ENCODE measurements around the gene LYZL6.

The LYZL6 gene

DNA sequence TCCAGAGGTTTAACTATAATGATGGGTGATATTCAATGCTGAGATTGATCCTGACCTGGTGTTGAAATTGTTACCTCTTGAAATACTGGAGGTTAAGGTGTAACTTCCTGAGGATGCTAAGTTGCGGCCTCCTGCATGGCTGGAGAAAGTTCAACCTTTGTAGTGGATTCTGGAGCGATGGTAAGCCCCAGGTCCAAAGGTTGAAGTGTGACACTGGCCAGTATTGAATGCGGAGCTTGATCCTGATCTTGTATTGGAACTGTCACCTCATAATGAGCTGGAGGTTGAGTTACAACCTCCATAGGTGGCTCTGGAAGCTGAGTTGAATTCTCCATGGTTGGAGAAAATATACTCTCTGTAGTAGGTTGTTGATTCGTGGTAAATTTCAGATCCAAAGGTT, 29.9 kb downstream of the LYZL6 start:
- Histone ChIP-seq H3K4me1 (ENCODE audit: control insufficient read depth in 5 of 5, insufficient read depth in 5 of 5, low read length in 5 of 5) (peaks cover 0 to 5% (median 0%) of the 10 kb centered on the region in 5 donors), H3K9me3 (ENCODE audit: control insufficient read depth in 5 of 5, low read length in 5 of 5) (no peaks in the 10 kb centered on the region), H3K27me3 (ENCODE audit: control insufficient read depth in 5 of 5, insufficient read depth in 4 of 5, low read length in 5 of 5) (no peaks in the 10 kb centered on the region), H3K4me3 (ENCODE audit: low read depth in 1 of 5, low read length in 5 of 5) (no peak overlapping the region), H3K9ac (ENCODE audit: low read length in 5 of 5) (no peak overlapping the region), H3K27ac (ENCODE audit: low read depth, low read length) (no peak overlapping the region), H3K36me3 (ENCODE audit: control insufficient read depth in 5 of 5, insufficient read depth in 5 of 5, low read length in 5 of 5) (no peaks in the 10 kb centered on the region)

DNA sequence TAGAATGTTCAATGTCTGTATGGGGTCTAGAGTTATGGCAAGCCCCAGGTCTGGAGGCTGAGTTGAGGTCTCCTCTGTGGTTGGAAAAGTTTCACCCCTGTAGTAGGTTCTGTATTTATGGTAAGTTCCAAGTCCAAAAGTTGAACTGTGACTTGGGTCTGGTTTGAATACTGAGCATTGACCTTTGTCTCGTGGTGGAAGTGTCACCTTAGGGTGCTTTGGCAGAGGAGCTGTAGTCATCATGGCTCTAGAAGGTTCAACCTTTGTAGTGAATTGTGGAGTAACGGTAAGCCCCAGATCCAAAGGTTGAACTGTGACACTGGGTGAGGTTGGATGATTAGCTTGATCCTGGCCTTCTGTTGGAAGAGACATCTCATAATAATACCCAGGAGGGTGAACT, 30.6 kb downstream of the LYZL6 start:
- Histone ChIP-seq H3K4me3 (ENCODE audit: low read depth in 1 of 5, low read length in 5 of 5) (no peak overlapping the region), H3K27ac (ENCODE audit: low read depth, low read length) (no peak overlapping the region), H3K9me3 (ENCODE audit: control insufficient read depth in 5 of 5, low read length in 5 of 5) (no peaks in the 10 kb centered on the region), H3K9ac (ENCODE audit: low read length in 5 of 5) (no peak overlapping the region), H3K36me3 (ENCODE audit: control insufficient read depth in 5 of 5, insufficient read depth in 5 of 5, low read length in 5 of 5) (no peaks in the 10 kb centered on the region), H3K4me1 (ENCODE audit: control insufficient read depth in 5 of 5, insufficient read depth in 5 of 5, low read length in 5 of 5) (no peaks in the 10 kb centered on the region), H3K27me3 (ENCODE audit: control insufficient read depth in 5 of 5, insufficient read depth in 4 of 5, low read length in 5 of 5) (no peaks in the 10 kb centered on the region)

DNA sequence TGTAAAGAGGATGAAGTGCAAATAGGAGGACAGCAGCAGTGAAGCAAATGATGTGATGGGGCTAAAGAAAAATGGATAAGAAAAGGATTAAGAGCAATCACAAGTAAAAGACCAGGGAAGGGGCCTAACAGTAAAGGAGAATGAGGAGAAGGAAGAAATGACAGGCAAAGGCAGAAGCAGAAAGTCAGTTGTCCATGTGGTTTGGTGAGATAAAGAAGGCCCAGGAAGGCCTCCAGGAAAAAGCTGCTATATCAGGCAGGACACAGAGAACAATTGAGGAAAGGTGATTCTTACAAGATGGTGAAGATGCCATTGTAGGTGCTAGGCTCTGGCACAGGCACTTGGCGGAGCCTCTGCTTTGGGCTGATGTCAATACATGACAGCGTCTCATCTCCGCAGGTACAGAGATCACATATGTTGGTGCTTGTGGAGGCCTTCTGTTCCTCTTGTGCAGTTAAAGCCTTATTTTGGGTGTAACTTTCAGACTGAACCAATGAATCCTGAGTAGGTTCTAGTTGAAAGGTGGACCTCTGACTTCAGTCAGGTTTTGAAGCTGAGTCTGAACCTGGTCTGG, 31.1 kb downstream of the LYZL6 start:
- H3K4me3 ChIP-seq (ENCODE audit: low read depth in 1 of 5, low read length in 5 of 5), result no peak overlapping the region
- no peaks in the 10 kb centered on the region for H3K4me1 ChIP-seq (ENCODE audit: control insufficient read depth in 5 of 5, insufficient read depth in 5 of 5, low read length in 5 of 5)
- no peaks in the 10 kb centered on the region for H3K27me3 ChIP-seq (ENCODE audit: control insufficient read depth in 5 of 5, insufficient read depth in 4 of 5, low read length in 5 of 5)
- H3K9me3 ChIP-seq (ENCODE audit: control insufficient read depth in 5 of 5, low read length in 5 of 5), result no peaks in the 10 kb centered on the region
- H3K36me3 ChIP-seq (ENCODE audit: control insufficient read depth in 5 of 5, insufficient read depth in 5 of 5, low read length in 5 of 5), result no peaks in the 10 kb centered on the region
- no peak overlapping the region for H3K27ac ChIP-seq (ENCODE audit: low read depth, low read length)
- H3K9ac ChIP-seq (ENCODE audit: low read length in 5 of 5), result no peak overlapping the region

DNA sequence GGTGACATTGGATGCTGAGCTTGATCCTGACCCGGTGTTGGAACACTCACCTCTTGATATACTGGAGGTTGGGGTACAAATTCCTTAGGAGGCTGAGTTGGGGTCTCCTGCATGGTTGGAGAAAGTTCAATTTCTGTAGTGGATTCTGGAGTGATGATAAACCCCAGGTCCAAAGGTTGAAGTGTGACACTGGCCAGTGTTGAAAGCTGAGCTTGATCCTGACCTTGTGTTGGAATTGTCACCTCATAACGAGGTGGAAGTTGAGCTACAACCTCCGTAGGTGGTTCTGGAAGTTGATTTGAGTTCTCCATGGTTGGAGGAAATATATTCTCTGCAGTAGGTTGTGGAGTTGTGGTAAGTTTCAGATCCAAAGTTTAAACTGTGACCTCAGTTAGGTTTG, 34.1 kb downstream of the LYZL6 start:
- Histone ChIP-seq H3K4me3 (ENCODE audit: low read depth in 1 of 5, low read length in 5 of 5) (no peak overlapping the region), H3K36me3 (ENCODE audit: control insufficient read depth in 5 of 5, insufficient read depth in 5 of 5, low read length in 5 of 5) (no peaks in the 10 kb centered on the region), H3K4me1 (ENCODE audit: control insufficient read depth in 5 of 5, insufficient read depth in 5 of 5, low read length in 5 of 5) (no peaks in the 10 kb centered on the region), H3K27me3 (ENCODE audit: control insufficient read depth in 5 of 5, insufficient read depth in 4 of 5, low read length in 5 of 5) (peaks cover 0 to 3% (median 0%) of the 10 kb centered on the region in 5 donors), H3K27ac (ENCODE audit: low read depth, low read length) (no peak overlapping the region), H3K9ac (ENCODE audit: low read length in 5 of 5) (no peak overlapping the region), H3K9me3 (ENCODE audit: control insufficient read depth in 5 of 5, low read length in 5 of 5) (no peaks in the 10 kb centered on the region)

DNA sequence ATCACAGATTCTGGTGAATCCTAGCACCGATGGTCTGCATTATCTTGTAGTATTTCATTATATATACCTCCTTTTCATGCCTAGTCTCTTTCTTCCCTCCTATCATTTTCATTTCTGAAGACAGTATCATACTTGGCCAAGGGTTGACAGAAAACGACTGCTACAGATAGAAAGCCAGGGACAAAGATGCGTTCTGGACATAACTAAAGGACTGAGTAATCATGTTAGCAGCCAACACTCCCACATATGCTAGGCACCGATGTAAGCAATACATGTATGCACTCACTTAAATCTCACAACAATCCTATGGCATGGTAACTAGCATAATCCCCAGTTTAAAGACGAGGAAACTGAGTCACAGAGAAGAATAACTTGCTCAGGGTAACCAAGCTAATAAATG, 35.8 kb downstream of the LYZL6 start:
- Histone ChIP-seq H3K4me3 (ENCODE audit: low read depth in 1 of 5, low read length in 5 of 5) (no peak overlapping the region), H3K9ac (ENCODE audit: low read length in 5 of 5) (no peak overlapping the region), H3K27me3 (ENCODE audit: control insufficient read depth in 5 of 5, insufficient read depth in 4 of 5, low read length in 5 of 5) (peaks cover 0 to 3% (median 0%) of the 10 kb centered on the region in 5 donors), H3K36me3 (ENCODE audit: control insufficient read depth in 5 of 5, insufficient read depth in 5 of 5, low read length in 5 of 5) (no peaks in the 10 kb centered on the region), H3K4me1 (ENCODE audit: control insufficient read depth in 5 of 5, insufficient read depth in 5 of 5, low read length in 5 of 5) (no peaks in the 10 kb centered on the region), H3K9me3 (ENCODE audit: control insufficient read depth in 5 of 5, low read length in 5 of 5) (no peaks in the 10 kb centered on the region), H3K27ac (ENCODE audit: low read depth, low read length) (no peak overlapping the region)

DNA sequence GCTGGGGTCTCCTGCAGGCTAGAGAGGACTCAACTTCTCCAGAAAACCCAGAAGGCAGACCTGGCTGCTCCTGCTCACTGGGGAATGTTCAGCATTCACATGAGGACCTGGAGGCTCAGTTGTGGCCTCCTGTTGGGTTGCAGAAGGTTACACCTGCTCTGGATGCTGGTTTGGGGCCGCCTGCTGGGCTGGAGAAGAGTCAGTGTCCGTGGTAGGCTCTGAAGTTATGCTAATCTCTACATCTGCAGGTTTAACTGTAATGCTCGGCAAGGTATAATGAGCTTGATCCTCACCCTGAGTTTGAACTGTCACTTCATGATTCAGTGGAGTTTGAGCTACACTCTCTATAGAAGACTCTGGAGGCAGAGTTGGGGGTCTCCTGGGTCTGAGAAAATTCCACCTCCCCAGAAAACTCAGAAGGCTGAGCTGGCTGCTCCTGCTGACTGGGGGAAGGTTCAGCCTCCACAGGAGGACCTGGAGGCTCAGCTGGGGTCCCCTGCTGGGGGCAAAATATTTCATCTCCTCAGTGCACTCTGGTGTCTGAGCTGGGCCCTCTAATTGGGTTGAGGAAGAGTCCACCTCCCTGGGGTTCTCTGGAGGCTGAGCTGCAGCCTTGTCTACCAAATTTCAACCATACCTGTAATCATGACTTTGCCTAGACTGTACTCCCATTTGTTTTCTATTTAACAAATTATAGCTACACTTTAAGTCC, 36.4 kb downstream of the LYZL6 start:
- Histone ChIP-seq H3K27me3 (ENCODE audit: control insufficient read depth in 5 of 5, insufficient read depth in 4 of 5, low read length in 5 of 5) (peaks cover 0 to 3% (median 0%) of the 10 kb centered on the region in 5 donors), H3K4me3 (ENCODE audit: low read depth in 1 of 5, low read length in 5 of 5) (no peak overlapping the region), H3K4me1 (ENCODE audit: control insufficient read depth in 5 of 5, insufficient read depth in 5 of 5, low read length in 5 of 5) (no peaks in the 10 kb centered on the region), H3K9ac (ENCODE audit: low read length in 5 of 5) (no peak overlapping the region), H3K9me3 (ENCODE audit: control insufficient read depth in 5 of 5, low read length in 5 of 5) (no peaks in the 10 kb centered on the region), H3K36me3 (ENCODE audit: control insufficient read depth in 5 of 5, insufficient read depth in 5 of 5, low read length in 5 of 5) (no peaks in the 10 kb centered on the region), H3K27ac (ENCODE audit: low read depth, low read length) (no peak overlapping the region)

DNA sequence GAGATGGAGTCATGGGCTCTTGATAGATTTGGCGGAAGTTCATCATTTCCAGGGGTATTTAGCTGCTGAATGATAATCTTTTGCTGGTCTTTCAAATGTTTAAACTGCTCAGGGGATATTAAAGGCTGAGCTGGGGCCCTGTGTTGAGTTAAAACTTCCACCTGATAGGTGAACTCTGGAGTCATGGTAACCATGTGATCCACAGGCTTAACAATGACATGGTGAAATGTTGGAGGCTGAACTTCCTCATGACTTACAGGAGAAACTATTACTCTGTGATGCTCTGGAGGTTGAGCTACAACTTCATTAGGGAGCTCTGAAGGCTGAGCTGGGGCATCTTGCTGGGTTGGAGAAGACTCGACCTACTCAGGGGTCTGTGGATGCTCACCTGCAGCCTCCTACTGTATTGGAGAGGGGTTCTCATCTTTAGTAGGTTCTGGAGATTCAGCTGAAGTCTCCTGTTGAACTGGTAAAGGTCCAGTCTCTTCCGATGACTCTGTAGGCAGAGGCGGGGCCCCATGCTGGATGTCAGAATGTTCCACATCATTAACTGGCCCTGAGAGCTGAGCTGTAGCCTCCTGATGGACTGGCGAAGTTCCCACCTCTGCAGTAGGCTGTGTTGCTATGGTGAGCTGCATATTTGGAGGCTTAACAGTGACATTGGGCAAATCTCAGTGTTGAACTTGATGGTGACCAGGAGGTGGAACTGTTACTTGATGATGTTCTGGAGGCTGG, 37.2 kb downstream of the LYZL6 start:
- Histone ChIP-seq H3K27ac (ENCODE audit: low read depth, low read length) (no peak overlapping the region), H3K36me3 (ENCODE audit: control insufficient read depth in 5 of 5, insufficient read depth in 5 of 5, low read length in 5 of 5) (no peaks in the 10 kb centered on the region), H3K9me3 (ENCODE audit: control insufficient read depth in 5 of 5, low read length in 5 of 5) (no peaks in the 10 kb centered on the region), H3K27me3 (ENCODE audit: control insufficient read depth in 5 of 5, insufficient read depth in 4 of 5, low read length in 5 of 5) (peaks cover 0 to 4% (median 3%) of the 10 kb centered on the region in 5 donors), H3K4me3 (ENCODE audit: low read depth in 1 of 5, low read length in 5 of 5) (no peak overlapping the region), H3K4me1 (ENCODE audit: control insufficient read depth in 5 of 5, insufficient read depth in 5 of 5, low read length in 5 of 5) (no peaks in the 10 kb centered on the region), H3K9ac (ENCODE audit: low read length in 5 of 5) (no peak overlapping the region)

DNA sequence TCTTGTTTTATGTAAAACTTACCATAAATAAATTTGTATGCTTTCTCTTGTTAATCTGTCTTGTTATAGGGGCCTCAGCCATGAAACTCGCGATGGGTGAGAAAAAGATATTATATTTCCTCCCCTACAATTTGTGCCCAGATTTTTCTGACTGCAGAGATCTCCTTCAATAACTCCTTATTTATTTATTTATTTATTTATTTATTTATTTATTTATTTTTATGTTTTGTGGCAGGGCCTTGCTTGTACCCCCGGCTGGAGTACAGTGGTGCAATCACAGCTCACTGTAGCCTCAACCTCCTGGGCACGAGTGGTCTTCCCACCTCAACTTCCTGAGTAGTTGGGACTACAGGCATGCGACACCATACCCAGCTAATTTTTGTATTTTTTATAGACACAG, 40.1 kb downstream of the LYZL6 start:
- Histone ChIP-seq H3K4me1 (ENCODE audit: control insufficient read depth in 5 of 5, insufficient read depth in 5 of 5, low read length in 5 of 5) (peaks cover 0 to 7% (median 0%) of the 10 kb centered on the region in 5 donors), H3K27me3 (ENCODE audit: control insufficient read depth in 5 of 5, insufficient read depth in 4 of 5, low read length in 5 of 5) (peaks cover 3 to 9% (median 5%) of the 10 kb centered on the region in 5 donors), H3K36me3 (ENCODE audit: control insufficient read depth in 5 of 5, insufficient read depth in 5 of 5, low read length in 5 of 5) (no peaks in the 10 kb centered on the region), H3K27ac (ENCODE audit: low read depth, low read length) (no peak overlapping the region), H3K9ac (ENCODE audit: low read length in 5 of 5) (no peak overlapping the region), H3K4me3 (ENCODE audit: low read depth in 1 of 5, low read length in 5 of 5) (no peak overlapping the region), H3K9me3 (ENCODE audit: control insufficient read depth in 5 of 5, low read length in 5 of 5) (no peaks in the 10 kb centered on the region)

DNA sequence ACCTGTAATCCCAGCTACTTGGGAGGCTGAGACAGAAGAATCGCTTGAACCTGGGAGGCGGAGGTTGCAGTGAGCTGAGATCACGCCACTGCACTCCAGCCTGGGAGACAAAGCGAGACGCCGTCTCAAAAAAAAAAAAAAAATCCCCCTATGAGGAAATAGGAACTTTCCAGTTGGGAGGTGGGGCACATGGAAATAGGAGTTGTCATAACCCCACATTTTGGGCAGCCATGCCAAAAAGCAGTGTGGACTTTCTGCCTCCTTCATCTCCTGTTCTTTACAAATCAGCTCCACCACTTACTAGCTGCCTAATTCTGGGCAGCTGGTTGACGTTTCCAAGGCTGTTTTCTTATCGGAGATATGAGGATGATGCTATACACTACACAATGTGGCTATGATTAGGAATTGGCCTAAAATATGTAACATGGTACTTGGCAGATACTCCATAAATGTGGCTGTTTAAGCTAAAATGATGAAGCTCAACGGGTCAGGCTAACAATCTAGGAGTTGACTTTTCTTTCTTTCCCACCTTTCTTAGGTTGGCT, 41.8 kb downstream of the LYZL6 start:
- Histone ChIP-seq H3K9me3 (ENCODE audit: control insufficient read depth in 5 of 5, low read length in 5 of 5) (no peaks in the 10 kb centered on the region), H3K4me3 (ENCODE audit: low read depth in 1 of 5, low read length in 5 of 5) (no peak overlapping the region), H3K27ac (ENCODE audit: low read depth, low read length) (no peak overlapping the region), H3K36me3 (ENCODE audit: control insufficient read depth in 5 of 5, insufficient read depth in 5 of 5, low read length in 5 of 5) (no peaks in the 10 kb centered on the region), H3K4me1 (ENCODE audit: control insufficient read depth in 5 of 5, insufficient read depth in 5 of 5, low read length in 5 of 5) (peaks cover 0 to 7% (median 0%) of the 10 kb centered on the region in 5 donors), H3K27me3 (ENCODE audit: control insufficient read depth in 5 of 5, insufficient read depth in 4 of 5, low read length in 5 of 5) (peaks cover 3 to 7% (median 5%) of the 10 kb centered on the region in 5 donors), H3K9ac (ENCODE audit: low read length in 5 of 5) (no peak overlapping the region)

All from subcutaneous abdominal adipose tissue (tissue), 5 donors.